ENCODE results near the gene DHX9. TPM values are rescaled to one million over a fixed set of nuclear protein-coding genes. Genes with fewer than 3 reads are reported as not detected.

The DHX9 gene
- total RNA-seq, 1 donor from 2014 or later: 426 TPM

DNA sequence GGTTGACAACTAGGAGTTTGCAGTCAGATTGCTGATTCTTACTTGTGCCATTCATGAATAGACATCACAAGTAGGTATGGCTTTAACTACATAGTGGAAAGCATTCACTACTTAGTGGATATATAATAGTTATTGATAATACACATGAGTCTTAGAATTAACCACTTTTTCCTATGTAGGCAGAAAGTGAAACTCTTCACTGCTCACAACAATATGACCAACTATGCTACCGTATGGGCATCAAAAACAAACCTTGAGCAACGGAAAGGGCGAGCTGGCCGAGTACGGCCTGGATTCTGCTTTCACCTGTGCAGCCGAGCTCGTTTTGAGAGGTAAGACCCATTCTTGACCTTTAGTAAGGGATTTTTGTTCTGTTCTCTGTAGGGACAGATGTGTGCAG is 38.7 kb downstream of the DHX9 start:
- H3K27me3 Mint-ChIP-seq (ENCODE audit: low read depth): no peaks in the 10 kb centered on the region
- H3K36me3 Mint-ChIP-seq (ENCODE audit: low read depth): peaks cover 63% of the 10 kb centered on the region
- no peak overlapping the region for H3K4me3 Mint-ChIP-seq
- H3K27ac Mint-ChIP-seq (ENCODE audit: unreplicated experiment): no peak overlapping the region
- no peak for TF ChIP-seq CTCF (conservative IDR thresholded peaks at IDR 0.05)
- DNase-seq (ENCODE audit: low read depth, low spot score): no peak
- no peaks in the 10 kb centered on the region for H3K4me1 Mint-ChIP-seq
- no peaks in the 10 kb centered on the region for H3K9me3 Mint-ChIP-seq

GRCh38 chr1:182884872-182885271 is 45.7 kb downstream of the DHX9 start:
- no peaks in the 10 kb centered on the region for H3K27me3 Mint-ChIP-seq (ENCODE audit: low read depth)
- no peaks in the 10 kb centered on the region for H3K4me1 Mint-ChIP-seq
- DNase-seq (ENCODE audit: low read depth, low spot score): no peak
- H3K27ac Mint-ChIP-seq (ENCODE audit: unreplicated experiment): no peak overlapping the region
- no peak for TF ChIP-seq CTCF (conservative IDR thresholded peaks at IDR 0.05)
- H3K9me3 Mint-ChIP-seq: no peaks in the 10 kb centered on the region
- peaks cover 43% of the 10 kb centered on the region for H3K36me3 Mint-ChIP-seq (ENCODE audit: low read depth)
- H3K4me3 Mint-ChIP-seq: no peak overlapping the region

DNA sequence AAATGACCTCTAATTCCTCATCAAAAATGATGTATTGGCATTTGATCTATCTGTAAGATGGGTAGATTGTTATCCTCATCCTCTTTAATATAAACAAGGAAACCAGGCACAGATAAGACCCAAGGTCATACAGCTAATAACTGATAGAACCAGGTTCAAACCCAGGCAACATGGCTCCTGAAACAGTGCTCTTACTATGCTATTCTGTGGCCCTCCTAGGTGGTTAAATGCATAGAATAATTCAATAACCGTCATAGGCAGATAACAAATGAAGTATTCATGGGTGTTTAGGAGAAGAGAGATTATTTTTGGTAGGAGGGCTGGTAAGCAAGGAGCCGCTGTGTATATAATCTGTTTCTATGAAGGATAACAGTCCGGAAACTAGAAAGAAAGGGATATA is 46.4 kb downstream of the DHX9 start:
- no peak for DNase-seq (ENCODE audit: low read depth, low spot score)
- H3K36me3 Mint-ChIP-seq (ENCODE audit: low read depth): peaks cover 37% of the 10 kb centered on the region
- H3K9me3 Mint-ChIP-seq: no peaks in the 10 kb centered on the region
- no peak for TF ChIP-seq CTCF (conservative IDR thresholded peaks at IDR 0.05)
- H3K27me3 Mint-ChIP-seq (ENCODE audit: low read depth): no peaks in the 10 kb centered on the region
- no peak overlapping the region for H3K4me3 Mint-ChIP-seq
- no peak overlapping the region for H3K27ac Mint-ChIP-seq (ENCODE audit: unreplicated experiment)
- no peaks in the 10 kb centered on the region for H3K4me1 Mint-ChIP-seq

GRCh38 chr1:182886985-182887384 is 47.8 kb downstream of the DHX9 start:
- Mint-ChIP-seq H3K27me3 (ENCODE audit: low read depth) (no peaks in the 10 kb centered on the region), H3K4me3 (no peak overlapping the region), H3K4me1 (no peaks in the 10 kb centered on the region), H3K36me3 (ENCODE audit: low read depth) (peaks cover 35% of the 10 kb centered on the region), H3K9me3 (peaks cover 2% of the 10 kb centered on the region), H3K27ac (ENCODE audit: unreplicated experiment) (no peak overlapping the region)
- TF ChIP-seq CTCF (conservative IDR thresholded peaks at IDR 0.05): no peak
- no peak for DNase-seq (ENCODE audit: low read depth, low spot score)

- H3K4me1 Mint-ChIP-seq: no peaks in the 10 kb centered on the region
- no peak overlapping the region for H3K4me3 Mint-ChIP-seq
- peaks cover 9% of the 10 kb centered on the region for H3K9me3 Mint-ChIP-seq
- DNase-seq (ENCODE audit: low read depth, low spot score): no peak
- no peak overlapping the region for H3K27ac Mint-ChIP-seq (ENCODE audit: unreplicated experiment)
- no peak for TF ChIP-seq CTCF (conservative IDR thresholded peaks at IDR 0.05)
- peaks cover 24% of the 10 kb centered on the region for H3K36me3 Mint-ChIP-seq (ENCODE audit: low read depth)
- no peaks in the 10 kb centered on the region for H3K27me3 Mint-ChIP-seq (ENCODE audit: low read depth)
Measured at GRCh38 chr1:182888736-182889531, 49.8 kb downstream of the DHX9 start.
